DMS53 (cell line): Measurements from ENCODE around the gene PCDHGB6.
"Not testable (repeated sequence)": the region's sequence is repeated elsewhere in the genome, so short reads cannot be mapped to it uniquely, and the experiment has no call there.

Experiments
- DNase-seq: peaks from one replicate; lab custom pipeline; 2025; lab: John Stamatoyannopoulos, UW

Gene PCDHGB6

GRCh38 chr5:141407790-141408505 is at the start of gene PCDHGB6:
Gene PCDHGB6, plus strand, starts transcription at chr5:141408021. Its CDS starts 182 bp downstream, at chr5:141408203.
- DNase-seq, result peak; percentile 78

GRCh38 chr5:141359790-141360426 is 47.9 kb upstream of the PCDHGB6 start, which contains the start of gene PCDHGB2:
Gene PCDHGB2, plus strand, starts transcription at chr5:141359994. Its CDS starts 142 bp downstream, at chr5:141360136.
- peak; percentile 63 for DNase-seq

GRCh38 chr5:141360685-141361084 is 47.1 kb upstream of the PCDHGB6 start:
- DNase-seq, result no peak

GRCh38 chr5:141362719-141363118 is 45.1 kb upstream of the PCDHGB6 start:
- no peak for DNase-seq

- peak; percentile 20 for DNase-seq
Measured at GRCh38 chr5:141363952-141364660, 43.7 kb upstream of the PCDHGB6 start, which contains the start of gene PCDHGA5. Gene PCDHGA5, plus strand, starts transcription at chr5:141364162. Its CDS starts 169 bp downstream, at chr5:141364331.

GRCh38 chr5:141366016-141366896 is 41.6 kb upstream of the PCDHGB6 start:
- DNase-seq, result no peak

GRCh38 chr5:141369994-141370848 is 37.6 kb upstream of the PCDHGB6 start, which contains the start of gene PCDHGB3:
Gene PCDHGB3, plus strand, starts transcription at chr5:141370242. Its CDS starts 153 bp downstream, at chr5:141370395.
- DNase-seq, result peak; percentile 65

- DNase-seq, result no peak
Measured at GRCh38 chr5:141371572-141372475, 36.0 kb upstream of the PCDHGB6 start.

- DNase-seq, result peak; percentile 60
Measured at GRCh38 chr5:141373673-141374317, 34.0 kb upstream of the PCDHGB6 start, which contains the start of gene PCDHGA6. Gene PCDHGA6, plus strand, starts transcription at chr5:141373891. Its CDS starts 193 bp downstream, at chr5:141374084.

- DNase-seq, result no peak
Measured at GRCh38 chr5:141374627-141375026, 33.2 kb upstream of the PCDHGB6 start.

GRCh38 chr5:141375444-141376155 is 32.2 kb upstream of the PCDHGB6 start:
- not testable (repeated sequence) for DNase-seq

GRCh38 chr5:141382469-141383294 is 25.1 kb upstream of the PCDHGB6 start, which contains the start of gene PCDHGA7:
Gene PCDHGA7, plus strand, starts transcription at chr5:141382742. Its CDS starts 158 bp downstream, at chr5:141382900.
- peak; percentile 58 for DNase-seq

- no peak for DNase-seq
Measured at GRCh38 chr5:141383345-141383744, 24.5 kb upstream of the PCDHGB6 start.

- DNase-seq, result no peak
Measured at GRCh38 chr5:141384471-141385267, 23.2 kb upstream of the PCDHGB6 start.

- peak; percentile 79 for DNase-seq
Measured at GRCh38 chr5:141387557-141388311, 20.1 kb upstream of the PCDHGB6 start, which contains the start of gene PCDHGB4. Gene PCDHGB4, plus strand, starts transcription at chr5:141387698. Its CDS starts 187 bp downstream, at chr5:141387885.
